ENCODE measurements around the gene TF. TPM values are rescaled to one million over a fixed set of nuclear protein-coding genes. Genes with fewer than 3 reads are reported as not detected.

Gene TF
- total and polyA plus RNA-seq, 2 of the 8 experiments (the other 6 are each of a cell fraction or from before 2014, with no cell fraction given), result 0.02 to 0.26 TPM

DNA sequence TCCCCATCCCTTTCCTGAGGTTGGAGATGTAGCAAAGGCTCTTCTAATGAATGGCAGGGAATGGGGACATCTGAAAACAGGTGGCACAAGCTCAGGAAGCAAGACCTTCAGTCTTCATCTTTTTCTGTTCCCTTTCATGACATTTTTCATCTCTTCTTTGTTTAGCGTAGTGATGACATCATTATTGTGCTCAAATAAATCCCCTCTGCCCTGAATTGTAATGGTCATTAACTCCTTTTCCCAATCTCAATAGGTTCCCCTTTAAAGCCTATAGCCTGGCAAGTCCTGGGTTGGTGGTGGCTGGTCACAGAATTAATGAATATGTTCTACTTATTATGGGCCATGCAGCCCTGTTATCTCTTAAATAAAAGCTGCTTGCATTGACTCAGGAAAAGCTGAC lies 21.4 kb downstream of the TF start (continued):
- TF ChIP-seq, protein P1, sequence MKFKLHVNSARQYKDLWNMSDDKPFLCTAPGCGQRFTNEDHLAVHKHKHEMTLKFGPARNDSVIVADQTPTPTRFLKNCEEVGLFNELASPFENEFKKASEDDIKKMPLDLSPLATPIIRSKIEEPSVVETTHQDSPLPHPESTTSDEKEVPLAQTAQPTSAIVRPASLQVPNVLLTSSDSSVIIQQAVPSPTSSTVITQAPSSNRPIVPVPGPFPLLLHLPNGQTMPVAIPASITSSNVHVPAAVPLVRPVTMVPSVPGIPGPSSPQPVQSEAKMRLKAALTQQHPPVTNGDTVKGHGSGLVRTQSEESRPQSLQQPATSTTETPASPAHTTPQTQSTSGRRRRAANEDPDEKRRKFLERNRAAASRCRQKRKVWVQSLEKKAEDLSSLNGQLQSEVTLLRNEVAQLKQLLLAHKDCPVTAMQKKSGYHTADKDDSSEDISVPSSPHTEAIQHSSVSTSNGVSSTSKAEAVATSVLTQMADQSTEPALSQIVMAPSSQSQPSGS (IDR thresholded peaks at IDR 0.05; ENCODE audit: low read length), result no peak
- TF ChIP-seq TCF12 (IDR thresholded peaks at IDR 0.05; ENCODE audit: low read depth, low read length) (no peak), POLR2AphosphoS5 (IDR thresholded peaks at IDR 0.05; ENCODE audit: low read depth, low read length) (no peak), CEBPB (IDR thresholded peaks at IDR 0.05; ENCODE audit: low read depth, low read length) (no peak), POU5F1 (IDR thresholded peaks at IDR 0.05; ENCODE audit: low read depth, low read length) (no peak), NRF1 (IDR thresholded peaks at IDR 0.05; ENCODE audit: low read depth, low read length) (no peak), CBX5 (IDR thresholded peaks at IDR 0.05; ENCODE audit: low read depth, low read length) (no peak)
